HUES48 (cell line): ENCODE results near the gene ZACN.

Source experiments
- H3K27ac ChIP-seq: one replicate; pipeline ENCODE4 v1.7.0; 2013; ENCODE audit warnings: low read depth, low read length, inconsistent platforms
- H3K27me3 ChIP-seq: 2 replicates; pipeline ENCODE4 v1.6.1; 2013; ENCODE audit warnings: mild to moderate bottlenecking, low read length; ENCODE audit not compliant: control insufficient read depth, insufficient read depth
- H3K36me3 ChIP-seq: 2 replicates; pipeline ENCODE4 v1.6.1; 2013; ENCODE audit warnings: low read length; ENCODE audit not compliant: control insufficient read depth, insufficient read depth
- H3K4me1 ChIP-seq: 2 replicates; pipeline ENCODE4 v1.6.1; 2013; ENCODE audit warnings: mild to moderate bottlenecking, low read length; ENCODE audit not compliant: control insufficient read depth, insufficient read depth
- H3K4me3 ChIP-seq: 2 replicates; pipeline ENCODE4 v1.5.1; 2013; ENCODE audit warnings: mild to moderate bottlenecking, low read depth, low read length
- H3K9ac ChIP-seq: 2 replicates; pipeline ENCODE4 v1.6.1; 2013; ENCODE audit warnings: mild to moderate bottlenecking, low read depth, low read length, moderate library complexity
- H3K9me3 ChIP-seq: 2 replicates; pipeline ENCODE4 v1.6.1; 2013; ENCODE audit warnings: low read length; ENCODE audit not compliant: control insufficient read depth, insufficient read depth

ZACN gene

DNA sequence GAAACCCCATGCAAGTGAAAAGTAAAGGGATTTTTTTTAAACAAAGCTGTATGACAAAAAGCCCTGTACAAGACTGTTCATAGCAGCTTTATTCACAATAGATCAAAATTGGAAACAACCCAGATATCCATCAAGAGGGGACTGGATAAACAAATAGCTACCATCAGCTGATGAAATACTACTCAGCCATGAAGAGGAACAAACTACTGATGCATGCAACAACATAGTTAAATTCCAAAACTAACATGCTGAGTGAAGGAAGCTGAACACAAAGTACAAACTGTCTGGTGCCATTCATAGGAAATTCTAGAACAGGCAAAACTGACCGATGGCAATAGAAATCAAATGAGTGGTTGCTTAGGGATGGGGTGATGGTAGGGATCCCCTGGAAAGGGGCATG, 46.9 kb downstream of the ZACN start:
- Histone ChIP-seq H3K36me3 (no peaks in the 10 kb centered on the region), H3K4me1 (peaks cover 24% of the 10 kb centered on the region), H3K9me3 (no peaks in the 10 kb centered on the region), H3K27me3 (peaks cover 15% of the 10 kb centered on the region), H3K9ac (no peak overlapping the region), H3K4me3 (no peak overlapping the region), H3K27ac (no peak overlapping the region)

- peaks cover 36% of the 10 kb centered on the region for H3K27me3 ChIP-seq
- no peak overlapping the region for H3K9ac ChIP-seq
- H3K36me3 ChIP-seq: no peaks in the 10 kb centered on the region
- no peaks in the 10 kb centered on the region for H3K9me3 ChIP-seq
- no peak overlapping the region for H3K4me3 ChIP-seq
- H3K27ac ChIP-seq: no peak overlapping the region
- peaks cover 39% of the 10 kb centered on the region for H3K4me1 ChIP-seq
Measured at GRCh38 chr17:76130473-76130872, 51.5 kb downstream of the ZACN start.

GRCh38 chr17:76131051-76131691, 52.2 kb downstream of the ZACN start:
- 0 out of 2 replicates have a peak overlapping the region, but pooled peaks have one; percentile 22 for H3K4me3 ChIP-seq
- no peaks in the 10 kb centered on the region for H3K36me3 ChIP-seq
- no peak overlapping the region for H3K9ac ChIP-seq
- H3K27me3 ChIP-seq: peaks cover 43% of the 10 kb centered on the region
- no peaks in the 10 kb centered on the region for H3K9me3 ChIP-seq
- H3K4me1 ChIP-seq: peaks cover 46% of the 10 kb centered on the region
- no peak overlapping the region for H3K27ac ChIP-seq

DNA sequence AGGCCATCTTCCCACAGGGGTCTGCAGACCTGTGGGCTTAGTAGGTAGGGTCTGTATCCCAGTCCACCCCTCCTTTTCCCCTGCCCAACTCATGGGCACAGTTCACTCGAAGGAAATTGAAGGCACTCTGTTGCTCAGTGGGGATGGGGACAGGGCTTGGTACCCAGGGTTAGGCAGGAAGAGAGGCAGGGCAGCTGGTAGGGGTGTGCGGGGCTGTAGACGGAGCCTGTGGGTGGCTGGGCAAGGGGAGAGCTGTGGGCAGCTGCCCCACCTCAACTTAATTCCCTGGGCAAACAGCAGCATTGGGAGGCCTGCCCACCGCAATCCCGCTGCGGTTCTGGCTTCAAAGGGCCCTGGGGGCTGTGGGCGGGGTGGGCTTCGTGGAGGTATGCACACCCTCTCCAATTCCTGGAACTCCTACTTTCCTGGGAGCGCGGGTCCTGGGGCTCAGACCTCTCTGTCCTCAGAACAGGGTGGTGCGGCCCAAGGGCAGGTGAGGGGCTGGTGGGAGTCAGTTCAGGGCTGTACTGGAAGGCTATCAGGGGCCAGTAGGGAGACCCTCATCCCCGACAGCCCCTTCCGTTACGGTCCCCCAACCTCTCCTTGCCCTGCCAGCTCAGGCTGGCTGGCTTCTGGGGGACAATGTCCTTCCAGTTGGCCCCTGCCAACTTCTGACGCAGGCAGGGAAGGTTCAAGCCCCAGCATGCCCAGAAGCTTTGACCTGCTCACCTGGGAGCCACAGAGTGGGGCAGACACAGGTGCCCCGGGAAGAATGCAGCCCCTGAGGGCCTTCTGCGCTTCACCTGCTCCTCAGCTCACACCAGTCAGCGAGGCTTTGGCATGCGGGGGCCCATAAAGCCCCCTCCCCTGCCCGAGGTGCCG, 53.0 kb downstream of the ZACN start:
- Histone ChIP-seq H3K9ac (0 out of 2 replicates have a peak overlapping the region, but pooled peaks have one; percentile 25), H3K9me3 (no peaks in the 10 kb centered on the region), H3K27me3 (peaks cover 51% of the 10 kb centered on the region), H3K4me3 (peak overlapping the region; percentile 20; the same call in 1 of the 2 replicates), H3K36me3 (no peaks in the 10 kb centered on the region), H3K27ac (peak overlapping the region; percentile 42), H3K4me1 (peaks cover 53% of the 10 kb centered on the region)
